ENCODE results near the gene IWS1. TPM values are rescaled to one million over a fixed set of nuclear protein-coding genes. Genes with fewer than 3 reads are reported as not detected.
"Not testable (repeated sequence)": the region's sequence is repeated elsewhere in the genome, so short reads cannot be mapped to it uniquely, and the experiment has no call there.

The IWS1 gene
- total RNA-seq, 6 experiments from 2014 or later = 34.7 to 44.6 (median 38.3) TPM

GRCh38 chr2:127573298-127573697, 47.0 kb upstream of the IWS1 start:
- peaks cover 3% of the 10 kb centered on the region for H3K27me3 Mint-ChIP-seq (ENCODE audit: insufficient read depth)
- H3K9me3 Mint-ChIP-seq = no peaks in the 10 kb centered on the region
- peaks cover 49% of the 10 kb centered on the region for H3K4me1 Mint-ChIP-seq (ENCODE audit: low read depth)
- H3K4me3 Mint-ChIP-seq = no peak overlapping the region
- DNase-seq = no peak
- no peak overlapping the region for H3K27ac Mint-ChIP-seq
- no peaks in the 10 kb centered on the region for H3K36me3 Mint-ChIP-seq (ENCODE audit: low read depth)
- no peak for TF ChIP-seq CTCF (IDR thresholded peaks at IDR 0.05)

- Mint-ChIP-seq H3K27ac (no peak overlapping the region), H3K27me3 (ENCODE audit: insufficient read depth) (peaks cover 2% of the 10 kb centered on the region), H3K36me3 (ENCODE audit: low read depth) (no peaks in the 10 kb centered on the region), H3K4me1 (ENCODE audit: low read depth) (peaks cover 49% of the 10 kb centered on the region), H3K9me3 (no peaks in the 10 kb centered on the region), H3K4me3 (no peak overlapping the region)
- TF ChIP-seq CTCF (IDR thresholded peaks at IDR 0.05) = no peak
- DNase-seq = no peak
Measured at GRCh38 chr2:127572841-127573240, 46.6 kb upstream of the IWS1 start.

GRCh38 chr2:127572352-127572751, 46.1 kb upstream of the IWS1 start:
- peaks cover 49% of the 10 kb centered on the region for H3K4me1 Mint-ChIP-seq (ENCODE audit: low read depth)
- not testable (repeated sequence) for H3K27me3 Mint-ChIP-seq (ENCODE audit: insufficient read depth)

GRCh38 chr2:127570282-127571250, 44.3 kb upstream of the IWS1 start:
- Mint-ChIP-seq H3K4me3 (no peak overlapping the region), H3K36me3 (ENCODE audit: low read depth) (no peaks in the 10 kb centered on the region), H3K9me3 (no peaks in the 10 kb centered on the region), H3K4me1 (ENCODE audit: low read depth) (peaks cover 32% of the 10 kb centered on the region), H3K27ac (peak overlapping the region; percentile 24; the same call in 1 of the 2 replicates), H3K27me3 (ENCODE audit: insufficient read depth) (no peaks in the 10 kb centered on the region; the same call in 1 of the 2 replicates)
- no peak for TF ChIP-seq CTCF (IDR thresholded peaks at IDR 0.05)
- peak; percentile 23 for DNase-seq

More at GRCh38 chr2:127572352-127572751, 46.1 kb upstream of the IWS1 start:
- H3K27ac Mint-ChIP-seq; H3K36me3 Mint-ChIP-seq (ENCODE audit: low read depth); H3K9me3 Mint-ChIP-seq; DNase-seq; H3K4me3 Mint-ChIP-seq: not testable (repeated sequence)

- Mint-ChIP-seq H3K36me3 (ENCODE audit: low read depth) (no peaks in the 10 kb centered on the region), H3K4me3 (peak overlapping the region; percentile 40; the same call in 1 of the 2 replicates), H3K9me3 (no peaks in the 10 kb centered on the region), H3K4me1 (ENCODE audit: low read depth) (peaks cover 26% of the 10 kb centered on the region), H3K27ac (no peak overlapping the region), H3K27me3 (ENCODE audit: insufficient read depth) (no peaks in the 10 kb centered on the region; the same call in none of the 2 replicates)
- TF ChIP-seq CTCF (IDR thresholded peaks at IDR 0.05) = no peak
- DNase-seq = no peak
Measured at GRCh38 chr2:127569666-127570065, 43.4 kb upstream of the IWS1 start.

GRCh38 chr2:127568128-127568527, 41.8 kb upstream of the IWS1 start:
- Mint-ChIP-seq H3K36me3 (ENCODE audit: low read depth) (no peaks in the 10 kb centered on the region), H3K27ac (no peak overlapping the region), H3K27me3 (ENCODE audit: insufficient read depth) (peaks cover 8% of the 10 kb centered on the region), H3K4me3 (no peak overlapping the region), H3K9me3 (no peaks in the 10 kb centered on the region), H3K4me1 (ENCODE audit: low read depth) (peaks cover 26% of the 10 kb centered on the region)
- no peak for TF ChIP-seq CTCF (IDR thresholded peaks at IDR 0.05)
- DNase-seq = no peak
